OCI-LY7 (cell line): Measurements from ENCODE around the gene PIH1D1.

Experiments used
- EZH2phosphoT487 ChIP-seq: fragments of 200-600 bp; sonication (generic); IDR thresholded peaks from 2 replicates; pipeline ENCODE4 v1.6.1; 2018; ENCODE audit warnings: low read depth, borderline replicate concordance, mild to moderate bottlenecking, mixed run types, antibody characterized with exemption, low read length, moderate library complexity, mixed read lengths
- TF ChIP-seq, protein P1 (sequence below): fragments of 200-600 bp; sonication (generic); conservative IDR thresholded peaks from 2 replicates; pipeline ENCODE4 v1.5.1; 2014; ENCODE audit warnings: mild to moderate bottlenecking, antibody characterized with exemption, low read length, moderate library complexity, mixed read lengths

DNA sequence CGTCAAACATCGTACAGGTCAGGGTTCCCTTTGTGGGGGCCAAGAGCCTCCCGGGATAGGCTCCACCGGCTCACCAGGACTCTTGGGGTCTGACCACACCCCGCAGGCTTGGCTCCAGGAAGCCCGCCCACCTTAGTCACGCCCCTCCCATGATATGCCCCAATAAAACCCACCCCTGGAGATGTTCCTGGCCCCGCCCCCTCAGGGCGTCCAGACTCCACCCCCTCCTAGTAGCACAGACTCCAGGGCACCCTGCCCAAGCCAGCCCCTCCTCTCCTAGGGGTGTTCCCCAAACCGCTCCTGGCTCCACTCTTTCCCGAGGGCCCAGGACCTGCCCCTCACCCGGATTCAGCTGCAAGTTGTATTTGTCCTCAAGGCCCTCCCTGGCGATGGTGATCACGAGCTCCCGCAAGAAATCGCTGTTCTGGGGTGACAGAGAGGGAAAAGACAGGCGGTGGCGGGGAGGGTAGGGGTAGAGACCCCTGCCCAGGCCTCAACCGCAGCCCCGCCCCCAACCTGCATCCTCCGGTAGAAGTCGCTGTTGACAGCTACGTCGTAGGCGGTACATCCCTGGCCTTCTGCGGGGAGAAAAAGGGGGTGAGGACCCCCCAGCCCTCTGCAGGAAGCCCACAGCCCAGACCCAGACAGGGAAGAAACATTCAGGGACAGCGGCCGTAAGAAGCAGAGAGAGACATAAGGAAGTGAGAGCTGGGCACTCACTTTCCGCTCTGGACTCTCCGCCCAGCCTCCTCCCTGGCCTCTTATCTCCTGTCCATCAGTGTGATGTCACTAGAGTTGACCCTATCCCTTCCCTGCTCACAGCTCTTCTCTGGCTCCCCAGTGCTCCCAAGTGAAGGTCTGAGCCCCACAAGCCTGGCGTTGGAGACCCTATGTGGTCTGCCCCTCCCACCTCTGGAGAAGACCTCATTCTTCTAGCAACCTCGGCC is 3.9 kb downstream of the PIH1D1 start:
- TF ChIP-seq, protein P1, sequence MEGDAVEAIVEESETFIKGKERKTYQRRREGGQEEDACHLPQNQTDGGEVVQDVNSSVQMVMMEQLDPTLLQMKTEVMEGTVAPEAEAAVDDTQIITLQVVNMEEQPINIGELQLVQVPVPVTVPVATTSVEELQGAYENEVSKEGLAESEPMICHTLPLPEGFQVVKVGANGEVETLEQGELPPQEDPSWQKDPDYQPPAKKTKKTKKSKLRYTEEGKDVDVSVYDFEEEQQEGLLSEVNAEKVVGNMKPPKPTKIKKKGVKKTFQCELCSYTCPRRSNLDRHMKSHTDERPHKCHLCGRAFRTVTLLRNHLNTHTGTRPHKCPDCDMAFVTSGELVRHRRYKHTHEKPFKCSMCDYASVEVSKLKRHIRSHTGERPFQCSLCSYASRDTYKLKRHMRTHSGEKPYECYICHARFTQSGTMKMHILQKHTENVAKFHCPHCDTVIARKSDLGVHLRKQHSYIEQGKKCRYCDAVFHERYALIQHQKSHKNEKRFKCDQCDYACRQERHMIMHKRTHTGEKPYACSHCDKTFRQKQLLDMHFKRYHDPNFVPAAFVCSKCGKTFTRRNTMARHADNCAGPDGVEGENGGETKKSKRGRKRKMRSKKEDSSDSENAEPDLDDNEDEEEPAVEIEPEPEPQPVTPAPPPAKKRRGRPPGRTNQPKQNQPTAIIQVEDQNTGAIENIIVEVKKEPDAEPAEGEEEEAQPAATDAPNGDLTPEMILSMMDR: no peak
- no peak for TF ChIP-seq EZH2phosphoT487
